Mesendoderm (in vitro differentiated cells): ENCODE data around the gene MMP14. TPM values are rescaled to one million over a fixed set of nuclear protein-coding genes. Genes with fewer than 3 reads are reported as not detected.

ENCODE experiments used
- DNase-seq: peaks from one replicate; pipeline ENCODE4 v3.0.0; 2013
- H2AK5ac ChIP-seq: 2 replicates; pipeline ENCODE4 v1.6.1; 2013; ENCODE audit warnings: low read length, inconsistent platforms
- H2BK120ac ChIP-seq: 2 replicates; pipeline ENCODE4 v1.6.1; 2013; ENCODE audit warnings: low read depth, mild to moderate bottlenecking, low read length, moderate library complexity, mixed read lengths
- H2BK15ac ChIP-seq: replicated peaks from 2 replicates; pipeline ENCODE4 v1.6.1; 2013; ENCODE audit warnings: low read depth, mild to moderate bottlenecking, moderate library complexity
- H2BK5ac ChIP-seq: 2 replicates; pipeline ENCODE4 v1.6.1; 2013; ENCODE audit warnings: low read length, inconsistent platforms
- H3K18ac ChIP-seq: 2 replicates; pipeline ENCODE4 v1.6.1; 2013; ENCODE audit warnings: mild to moderate bottlenecking, low read length, mixed read lengths
- H3K23ac ChIP-seq: one replicate; pipeline ENCODE4 v1.6.1; 2013; ENCODE audit warnings: low read length
- H3K27ac ChIP-seq: 2 replicates; pipeline ENCODE4 v1.5.1; 2013; ENCODE audit warnings: low read depth, mild to moderate bottlenecking, inconsistent platforms, low read length, moderate library complexity
- H3K27me3 ChIP-seq: 2 replicates; pipeline ENCODE4 v1.6.1; 2013; ENCODE audit warnings: low read length, control low read depth, mild to moderate bottlenecking, inconsistent platforms; ENCODE audit not compliant: insufficient read depth, poor library complexity
- H3K36me3 ChIP-seq: 2 replicates; pipeline ENCODE4 v1.6.1; 2013; ENCODE audit warnings: low read length, inconsistent platforms; ENCODE audit not compliant: control insufficient read depth, insufficient read depth
- H3K4ac ChIP-seq: one replicate; pipeline ENCODE4 v1.6.1; 2013; ENCODE audit warnings: low read depth, mild to moderate bottlenecking, low read length, moderate library complexity
- H3K4me1 ChIP-seq: 2 replicates; pipeline ENCODE4 v1.6.1; 2013; ENCODE audit warnings: low read depth, low read length, inconsistent platforms; ENCODE audit not compliant: control insufficient read depth
- H3K4me2 ChIP-seq: 2 replicates; pipeline ENCODE4 v1.6.1; 2013; ENCODE audit warnings: low read length
- H3K4me3 ChIP-seq: 2 replicates; pipeline ENCODE4 v1.5.1; 2013; ENCODE audit warnings: mild to moderate bottlenecking, low read length
- H3K56ac ChIP-seq: one replicate; pipeline ENCODE4 v1.6.1; 2013; ENCODE audit warnings: low read length
- H3K79me1 ChIP-seq: 2 replicates; pipeline ENCODE4 v1.6.1; 2013; ENCODE audit warnings: low read length, inconsistent platforms
- H3K79me2 ChIP-seq: 2 replicates; pipeline ENCODE4 v1.6.1; 2013; ENCODE audit warnings: mild to moderate bottlenecking, low read length; ENCODE audit not compliant: control insufficient read depth, insufficient read depth
- H3K9ac ChIP-seq: 2 replicates; pipeline ENCODE4 v1.6.1; 2013; ENCODE audit warnings: low read length, inconsistent platforms
- H4K5ac ChIP-seq: one replicate; pipeline ENCODE4 v1.6.1; 2013; ENCODE audit warnings: low read length
- H4K8ac ChIP-seq: one replicate; pipeline ENCODE4 v1.6.1; 2013; ENCODE audit warnings: low read depth, mild to moderate bottlenecking, control low read depth, low read length, moderate library complexity
- WGBS: extraction: QIAGEN DNeasy Blood & Tissue Kit; methylation state at CpG from one replicate; pipeline ENCODE4 v1.1.7; 2013; ENCODE audit warnings: low lambda C conversion rate, missing lambda C conversion rate; ENCODE audit not compliant: insufficient coverage; ENCODE audit errors: extremely low coverage; 5-methylcytosine and 5-hydroxymethylcytosine counted together
- small RNA-seq: library from polyadenylated mRNA; stranded (forward); fragments of <200 nt; extraction: miRNeasy Mini kit (QIAGEN cat#:217004); gene quantifications from one replicate; pipeline ENCODE3, GENCODE V24; 2013; ENCODE audit not compliant: insufficient read depth

MMP14 gene

GRCh38 chr14:22896356-22896755, 60.0 kb downstream of the MMP14 start:
- Histone ChIP-seq H2AK5ac (no peak overlapping the region), H3K27ac (no peak overlapping the region), H3K79me1 (no peaks in the 10 kb centered on the region), H3K4ac (no peak overlapping the region), H3K4me2 (no peak overlapping the region), H4K5ac (no peak overlapping the region), H3K23ac (no peak overlapping the region), H3K27me3 (no peaks in the 10 kb centered on the region), H3K4me1 (no peaks in the 10 kb centered on the region), H2BK5ac (no peak overlapping the region), H3K9ac (no peak overlapping the region), H4K8ac (no peak overlapping the region), H3K79me2 (no peaks in the 10 kb centered on the region), H2BK120ac (no peak overlapping the region), H3K56ac (no peak overlapping the region), H3K4me3 (no peak overlapping the region), H3K18ac (no peak overlapping the region), H3K36me3 (peaks cover 4% of the 10 kb centered on the region), H2BK15ac (no peak overlapping the region)
- no CpG with 5 or more reads among the region's 5 CpGs for WGBS
- no peak for DNase-seq

DNA sequence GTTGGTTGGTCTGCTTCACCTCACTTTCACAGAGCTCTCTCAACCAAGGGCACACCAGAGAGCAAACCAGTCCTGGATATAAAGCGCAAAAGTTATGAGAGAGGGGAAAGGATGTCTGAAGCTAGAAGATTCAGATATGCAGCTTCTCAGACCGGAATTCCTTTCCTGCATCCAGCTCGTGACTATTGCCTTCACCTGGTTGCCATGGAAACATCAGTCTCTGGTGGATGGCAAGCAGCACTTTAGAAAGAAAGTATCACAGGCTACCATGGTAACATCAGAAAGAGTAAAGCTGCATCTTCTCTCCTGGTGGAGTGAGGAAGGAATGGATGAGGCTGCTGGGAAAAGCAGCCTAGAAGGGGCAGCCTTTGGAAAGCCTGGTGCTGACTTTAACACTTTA, 60.4 kb downstream of the MMP14 start:
- Histone ChIP-seq H3K27me3 (no peaks in the 10 kb centered on the region), H4K5ac (no peak overlapping the region), H3K23ac (no peak overlapping the region), H3K9ac (no peak overlapping the region), H3K4me3 (no peak overlapping the region), H2BK120ac (no peak overlapping the region), H3K4ac (no peak overlapping the region), H2AK5ac (no peak overlapping the region), H2BK5ac (no peak overlapping the region), H2BK15ac (no peak overlapping the region), H3K56ac (no peak overlapping the region), H3K36me3 (peaks cover 5% of the 10 kb centered on the region), H3K79me2 (no peaks in the 10 kb centered on the region), H3K4me2 (no peak overlapping the region), H4K8ac (no peak overlapping the region), H3K79me1 (no peaks in the 10 kb centered on the region), H3K27ac (no peak overlapping the region), H3K18ac (no peak overlapping the region), H3K4me1 (no peaks in the 10 kb centered on the region)
- WGBS: no CpG with 5 or more reads among the region's 3 CpGs
- DNase-seq: peak; percentile 69

DNA sequence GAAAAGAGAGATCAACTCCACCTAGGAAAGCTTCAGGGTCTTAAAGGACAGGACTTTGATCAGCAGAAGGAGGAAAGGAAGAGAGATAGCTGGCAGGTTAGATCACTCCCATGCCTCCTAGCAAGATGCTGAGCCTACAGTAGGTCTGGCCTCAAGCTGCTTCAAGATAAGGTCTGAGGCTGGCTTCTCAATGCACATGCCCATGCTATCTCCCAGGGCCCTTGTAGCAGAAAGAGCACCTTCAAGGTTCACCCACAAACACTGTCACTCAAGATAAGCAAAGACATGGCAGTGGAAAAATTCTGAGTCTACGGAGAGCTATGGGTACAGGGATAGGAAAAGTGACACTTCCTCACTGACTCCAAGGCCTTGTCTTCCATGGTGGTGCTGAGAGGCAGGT, 61.0 kb downstream of the MMP14 start:
- H3K79me1 ChIP-seq: no peaks in the 10 kb centered on the region
- peaks cover 7% of the 10 kb centered on the region for H3K36me3 ChIP-seq
- H2BK120ac ChIP-seq: no peak overlapping the region
- DNase-seq: peak; percentile 38
- H3K56ac ChIP-seq: no peak overlapping the region
- no peaks in the 10 kb centered on the region for H3K79me2 ChIP-seq
- H3K27ac ChIP-seq: no peak overlapping the region
- no peaks in the 10 kb centered on the region for H3K27me3 ChIP-seq
- H3K18ac ChIP-seq: no peak overlapping the region
- no peaks in the 10 kb centered on the region for H3K4me1 ChIP-seq
- H3K9ac ChIP-seq: no peak overlapping the region
- H3K4me2 ChIP-seq: no peak overlapping the region
- H2BK5ac ChIP-seq: no peak overlapping the region
- H3K4ac ChIP-seq: no peak overlapping the region
- no peak overlapping the region for H4K8ac ChIP-seq
- WGBS: no CpG with 5 or more reads among the region's 1 CpG
- H2BK15ac ChIP-seq: no peak overlapping the region
- H2AK5ac ChIP-seq: no peak overlapping the region
- no peak overlapping the region for H3K4me3 ChIP-seq
- H4K5ac ChIP-seq: no peak overlapping the region
- H3K23ac ChIP-seq: no peak overlapping the region

Small RNAs within 50 kb of the gene (small RNA-seq; reads per million reads assigned to genes)
- gene RF00019: not detected
